ENCODE results near the gene UBASH3B.

GRCh38 chr11:122743097-122743741 lies 87.7 kb downstream of the UBASH3B start:
- TF ChIP-seq POLR2A (IDR thresholded peaks at IDR 0.05; ENCODE audit: extremely low read depth, insufficient read length), result no peak
- TF ChIP-seq, protein P1, sequence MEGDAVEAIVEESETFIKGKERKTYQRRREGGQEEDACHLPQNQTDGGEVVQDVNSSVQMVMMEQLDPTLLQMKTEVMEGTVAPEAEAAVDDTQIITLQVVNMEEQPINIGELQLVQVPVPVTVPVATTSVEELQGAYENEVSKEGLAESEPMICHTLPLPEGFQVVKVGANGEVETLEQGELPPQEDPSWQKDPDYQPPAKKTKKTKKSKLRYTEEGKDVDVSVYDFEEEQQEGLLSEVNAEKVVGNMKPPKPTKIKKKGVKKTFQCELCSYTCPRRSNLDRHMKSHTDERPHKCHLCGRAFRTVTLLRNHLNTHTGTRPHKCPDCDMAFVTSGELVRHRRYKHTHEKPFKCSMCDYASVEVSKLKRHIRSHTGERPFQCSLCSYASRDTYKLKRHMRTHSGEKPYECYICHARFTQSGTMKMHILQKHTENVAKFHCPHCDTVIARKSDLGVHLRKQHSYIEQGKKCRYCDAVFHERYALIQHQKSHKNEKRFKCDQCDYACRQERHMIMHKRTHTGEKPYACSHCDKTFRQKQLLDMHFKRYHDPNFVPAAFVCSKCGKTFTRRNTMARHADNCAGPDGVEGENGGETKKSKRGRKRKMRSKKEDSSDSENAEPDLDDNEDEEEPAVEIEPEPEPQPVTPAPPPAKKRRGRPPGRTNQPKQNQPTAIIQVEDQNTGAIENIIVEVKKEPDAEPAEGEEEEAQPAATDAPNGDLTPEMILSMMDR (IDR thresholded peaks at IDR 0.05; ENCODE audit: low read depth, low read length), result no peak
- no peak for TF ChIP-seq MYC (IDR thresholded peaks at IDR 0.05; ENCODE audit: low read depth, low read length)
- TF ChIP-seq MAX (IDR thresholded peaks at IDR 0.05; ENCODE audit: low read depth, low read length), result no peak
